Mononuclear cell (primary cell): ENCODE measurements around the gene CPN2. TPM values are rescaled to one million over a fixed set of nuclear protein-coding genes. Genes with fewer than 3 reads are reported as not detected.

Source experiments
- H3K27me3 ChIP-seq: 2 replicates; pipeline ENCODE4 v1.6.0; 2011; ENCODE audit warnings: low read length, control low read depth; ENCODE audit not compliant: insufficient read depth
- H3K4me1 ChIP-seq: 2 replicates; pipeline ENCODE4 v1.5.1; 2011; ENCODE audit warnings: mild to moderate bottlenecking, low read length, control low read depth; ENCODE audit not compliant: insufficient read depth
- H3K4me3 ChIP-seq: 2 replicates; pipeline ENCODE4 v1.5.1; 2011; ENCODE audit warnings: mild to moderate bottlenecking, low read length, moderate library complexity
- H3K9me3 ChIP-seq: 2 replicates; pipeline ENCODE4 v1.5.1; 2011; ENCODE audit warnings: low read depth, mild to moderate bottlenecking, control low read depth, low read length
- total RNA-seq: library from RNA; depleted of rRNA; stranded (reverse); fragments of >200 nt; gene quantifications from one replicate; pipeline ENCODE4 v1.2.3, GENCODE V29; 2012

Gene CPN2
- total RNA-seq, 1 donor, result not detected

- no peaks in the 10 kb centered on the region for H3K4me1 ChIP-seq
- no peaks in the 10 kb centered on the region for H3K9me3 ChIP-seq
- no peak overlapping the region for H3K4me3 ChIP-seq
- H3K27me3 ChIP-seq, result no peaks in the 10 kb centered on the region
Measured at GRCh38 chr3:194350726-194351071, 429 bp downstream of the CPN2 start.

- Histone ChIP-seq H3K9me3 (no peaks in the 10 kb centered on the region), H3K4me3 (no peak overlapping the region), H3K27me3 (no peaks in the 10 kb centered on the region), H3K4me1 (no peaks in the 10 kb centered on the region)
Measured at GRCh38 chr3:194348354-194348753, 2.8 kb downstream of the CPN2 start.

- no peaks in the 10 kb centered on the region for H3K4me1 ChIP-seq
- no peak overlapping the region for H3K4me3 ChIP-seq
- no peaks in the 10 kb centered on the region for H3K9me3 ChIP-seq
- no peaks in the 10 kb centered on the region for H3K27me3 ChIP-seq
Measured at GRCh38 chr3:194346621-194347020, 4.5 kb downstream of the CPN2 start.

- H3K9me3 ChIP-seq, result no peaks in the 10 kb centered on the region
- no peaks in the 10 kb centered on the region for H3K27me3 ChIP-seq
- no peak overlapping the region for H3K4me3 ChIP-seq
- H3K4me1 ChIP-seq, result no peaks in the 10 kb centered on the region
Measured at GRCh38 chr3:194346035-194346434, 5.1 kb downstream of the CPN2 start.

- H3K4me1 ChIP-seq, result no peaks in the 10 kb centered on the region
- no peaks in the 10 kb centered on the region for H3K9me3 ChIP-seq
- H3K4me3 ChIP-seq, result no peak overlapping the region
- H3K27me3 ChIP-seq, result no peaks in the 10 kb centered on the region
Measured at GRCh38 chr3:194344012-194344411, 7.1 kb downstream of the CPN2 start.

DNA sequence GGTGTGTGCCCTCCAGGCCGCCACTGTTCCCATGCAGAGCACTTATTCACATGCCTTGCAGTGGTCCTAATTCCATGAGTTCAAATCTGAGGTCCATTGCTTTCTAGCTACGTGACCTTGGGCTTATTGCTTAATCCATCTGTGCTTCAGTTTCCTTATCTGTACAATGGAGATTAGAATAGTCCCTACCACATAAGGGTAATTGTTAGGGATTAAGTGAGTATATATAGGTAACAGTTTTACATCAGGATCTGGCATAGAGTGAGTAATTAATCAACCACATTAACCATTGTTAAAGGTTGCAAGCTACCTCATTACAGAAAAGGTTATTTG is 7.6 kb downstream of the CPN2 start:
- H3K9me3 ChIP-seq, result no peaks in the 10 kb centered on the region
- no peak overlapping the region for H3K4me3 ChIP-seq
- no peaks in the 10 kb centered on the region for H3K4me1 ChIP-seq
- no peaks in the 10 kb centered on the region for H3K27me3 ChIP-seq

DNA sequence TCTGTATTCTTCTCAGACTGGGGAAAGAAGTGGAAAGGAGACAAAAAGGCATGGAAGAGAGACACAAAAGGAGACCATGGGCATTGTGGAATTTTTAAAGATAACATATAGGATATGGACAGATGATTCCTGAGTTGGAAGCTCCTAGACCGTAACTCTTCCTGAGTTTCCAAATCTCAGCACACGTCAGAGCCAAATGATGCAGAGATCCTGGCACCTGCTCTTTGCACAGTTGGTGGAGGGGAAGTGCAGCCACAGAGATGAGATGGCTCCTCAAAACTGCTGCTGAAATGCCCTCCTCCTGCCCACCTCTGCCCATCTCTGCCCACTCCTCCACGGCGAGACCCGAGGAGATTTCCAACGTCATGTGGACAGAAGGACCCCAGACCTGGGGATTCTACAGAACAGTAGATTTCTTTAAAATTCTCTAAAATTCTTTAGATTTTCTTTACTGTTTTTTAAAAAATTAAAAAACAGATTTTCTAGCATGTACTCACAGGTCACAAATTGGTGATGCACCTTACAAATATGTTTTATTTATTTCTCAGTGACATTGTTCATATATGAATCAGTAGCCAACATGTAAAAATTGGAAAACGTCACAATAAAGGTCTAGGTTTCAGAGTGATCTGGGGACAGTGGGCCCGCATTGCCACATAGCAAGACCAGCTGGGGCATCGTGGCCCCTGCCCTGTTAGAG is 8.1 kb downstream of the CPN2 start:
- no peaks in the 10 kb centered on the region for H3K9me3 ChIP-seq
- no peaks in the 10 kb centered on the region for H3K4me1 ChIP-seq
- H3K4me3 ChIP-seq, result no peak overlapping the region
- H3K27me3 ChIP-seq, result no peaks in the 10 kb centered on the region

DNA sequence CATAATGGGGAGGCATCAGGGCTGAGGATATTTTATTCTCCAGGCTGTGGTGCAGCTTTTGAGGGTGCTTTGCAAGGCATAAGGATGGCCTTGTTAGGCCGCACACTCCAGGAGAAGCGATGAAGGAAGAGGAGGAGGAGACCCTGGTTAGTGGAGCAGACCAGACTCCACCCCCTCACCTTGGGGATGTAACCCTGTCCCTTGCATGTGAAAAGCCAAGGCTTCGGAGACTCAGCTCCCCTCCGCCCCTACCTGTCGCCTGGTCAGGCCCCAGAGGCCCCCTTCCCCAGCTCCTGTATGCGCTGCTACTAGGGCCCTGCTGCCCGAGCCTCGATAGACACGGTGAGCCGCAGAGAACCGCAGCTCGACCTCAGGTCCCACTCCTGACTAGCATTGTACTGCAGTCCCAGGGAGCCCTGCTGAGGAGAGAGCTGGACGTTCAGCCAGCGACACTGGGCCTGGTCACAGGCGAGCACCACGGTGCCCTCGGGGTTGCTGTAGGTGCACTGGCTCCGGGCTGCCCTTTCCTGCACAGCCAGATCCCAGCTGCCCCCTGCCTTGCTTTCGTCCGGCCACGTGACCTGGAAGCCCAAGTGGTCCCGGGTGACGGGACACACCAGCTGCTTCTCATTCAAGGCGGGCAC is 10.2 kb downstream of the CPN2 start:
- no peak overlapping the region for H3K4me3 ChIP-seq
- H3K27me3 ChIP-seq, result no peaks in the 10 kb centered on the region

DNA sequence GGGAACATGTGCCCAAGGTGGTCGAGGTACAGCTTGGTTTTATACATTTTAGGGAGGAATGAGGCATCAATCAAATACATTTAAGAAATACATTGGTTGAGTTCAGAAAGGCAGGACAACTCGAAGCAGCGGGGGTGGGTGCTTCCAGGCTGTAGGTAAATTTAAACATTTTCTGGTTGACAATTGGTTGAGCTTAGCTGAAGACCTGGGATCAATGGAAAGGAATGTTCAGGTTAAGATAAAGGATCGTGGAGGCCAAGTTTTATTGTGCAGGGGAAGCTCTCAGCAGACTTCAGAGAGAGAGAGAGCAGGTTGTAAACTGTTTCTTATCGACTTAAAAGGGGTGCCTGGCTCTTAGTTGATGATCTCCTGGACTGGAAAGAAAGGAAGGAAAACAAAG is 11.3 kb downstream of the CPN2 start:
- Histone ChIP-seq H3K9me3 (no peaks in the 10 kb centered on the region), H3K4me1 (no peaks in the 10 kb centered on the region), H3K27me3 (no peaks in the 10 kb centered on the region), H3K4me3 (no peak overlapping the region)

More for the DNA sequence above, 10.2 kb downstream of the CPN2 start:
- H3K4me1 ChIP-seq, result no peaks in the 10 kb centered on the region
- no peaks in the 10 kb centered on the region for H3K9me3 ChIP-seq

DNA sequence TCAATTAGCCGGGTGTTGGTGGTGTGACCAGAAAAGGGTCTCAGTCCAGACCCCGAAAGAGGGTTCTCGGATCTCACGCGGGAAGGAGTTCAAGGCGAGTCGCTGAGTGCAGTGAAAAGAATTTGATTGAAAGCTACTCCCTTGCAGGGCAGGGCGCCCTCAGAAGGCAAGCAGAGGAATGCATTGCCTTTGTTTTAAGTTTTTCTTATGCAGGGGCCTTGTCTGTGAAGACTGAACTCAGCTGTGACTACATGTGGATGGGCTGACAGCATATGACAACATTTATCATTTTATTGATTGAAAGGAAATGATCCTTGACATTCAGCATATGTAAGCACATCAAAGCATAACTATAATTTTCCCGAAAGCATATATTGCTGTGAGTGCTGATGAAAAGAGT is 11.8 kb downstream of the CPN2 start:
- Histone ChIP-seq H3K4me1 (no peaks in the 10 kb centered on the region), H3K27me3 (no peaks in the 10 kb centered on the region), H3K9me3 (no peaks in the 10 kb centered on the region), H3K4me3 (no peak overlapping the region)

DNA sequence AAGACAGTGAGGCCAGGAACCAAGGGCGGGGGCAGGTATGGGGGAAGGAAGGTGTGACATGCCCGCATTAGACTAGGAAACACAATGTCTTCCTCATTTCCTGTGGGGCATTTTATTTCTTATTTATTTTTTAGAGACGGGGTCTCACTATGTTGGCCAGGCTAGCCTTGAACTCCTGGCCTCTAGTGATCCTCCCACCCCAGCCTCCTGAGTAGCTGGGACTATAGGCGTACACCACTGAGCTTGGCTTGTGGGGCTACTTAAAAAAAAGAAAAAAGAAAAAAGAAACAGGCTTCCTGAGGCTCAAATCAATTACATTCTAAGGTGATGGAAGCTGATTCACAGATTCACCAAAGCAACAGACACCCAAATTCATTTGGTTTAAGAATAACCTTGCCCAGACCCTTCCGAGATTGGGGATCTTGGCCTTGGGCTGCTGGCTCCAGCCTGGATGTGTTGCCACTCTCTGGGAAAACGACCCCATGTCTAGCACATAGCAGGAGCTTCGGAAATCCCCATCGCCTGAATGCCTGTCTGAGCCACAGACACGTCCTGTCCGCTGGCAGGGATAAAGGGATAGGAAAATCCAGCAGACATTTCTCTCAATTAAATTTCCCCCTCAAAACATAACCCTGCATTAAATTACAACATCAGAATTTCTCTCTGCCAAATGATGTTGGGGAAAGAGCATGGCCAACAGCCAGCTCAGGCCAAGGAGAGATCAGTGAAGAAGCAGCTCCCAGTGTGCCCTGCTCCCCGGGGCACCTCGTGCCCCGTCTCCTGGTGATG is 13.0 kb downstream of the CPN2 start:
- H3K4me3 ChIP-seq, result no peak overlapping the region
- H3K9me3 ChIP-seq, result no peaks in the 10 kb centered on the region
- peaks cover 9% of the 10 kb centered on the region for H3K4me1 ChIP-seq
- peaks cover 5% of the 10 kb centered on the region for H3K27me3 ChIP-seq

DNA sequence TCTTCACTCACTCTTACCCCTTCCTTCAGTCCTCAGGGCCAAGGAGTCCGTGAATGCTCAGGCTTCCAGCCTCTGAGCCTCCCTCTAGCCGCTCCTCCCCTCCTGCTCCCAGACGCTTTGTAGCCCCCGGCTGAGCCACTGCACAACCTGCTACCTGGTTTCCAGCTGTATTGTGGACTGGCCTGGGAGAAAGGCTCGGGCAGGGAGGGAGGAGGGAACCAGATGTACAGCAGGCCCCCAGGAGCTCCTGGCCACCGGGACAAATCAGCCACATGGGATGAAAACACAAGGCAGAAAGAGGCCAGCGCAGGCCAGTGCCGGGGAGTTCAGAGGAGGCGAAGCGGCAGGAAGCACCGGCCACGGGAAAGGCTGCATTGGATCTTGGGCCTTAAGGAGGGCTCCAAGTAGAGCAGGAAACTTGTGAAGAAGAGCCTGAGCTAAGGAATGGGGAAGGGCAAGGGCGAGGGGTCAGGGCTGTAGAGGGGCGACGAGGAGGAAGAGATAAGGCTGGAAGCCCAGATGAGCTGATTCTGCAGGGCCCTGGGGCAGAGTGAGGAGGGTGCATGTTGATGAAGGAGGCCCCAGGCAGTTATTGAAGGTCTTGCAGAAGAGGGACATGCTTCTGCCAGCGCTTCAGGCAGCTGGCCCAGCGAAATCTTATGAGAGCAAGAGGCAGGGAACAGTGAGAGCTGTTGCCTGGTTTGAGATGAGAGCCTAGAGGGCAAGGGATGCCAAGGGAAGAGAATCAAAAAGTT is 14.3 kb downstream of the CPN2 start:
- H3K27me3 ChIP-seq, result peaks cover 14% of the 10 kb centered on the region
- no peaks in the 10 kb centered on the region for H3K9me3 ChIP-seq
- no peak overlapping the region for H3K4me3 ChIP-seq
- H3K4me1 ChIP-seq, result peaks cover 9% of the 10 kb centered on the region

- H3K9me3 ChIP-seq, result no peaks in the 10 kb centered on the region
- H3K4me1 ChIP-seq, result peaks cover 9% of the 10 kb centered on the region
- peaks cover 14% of the 10 kb centered on the region for H3K27me3 ChIP-seq
- H3K4me3 ChIP-seq, result no peak overlapping the region
Measured at GRCh38 chr3:194333981-194334320, 17.2 kb downstream of the CPN2 start.

DNA sequence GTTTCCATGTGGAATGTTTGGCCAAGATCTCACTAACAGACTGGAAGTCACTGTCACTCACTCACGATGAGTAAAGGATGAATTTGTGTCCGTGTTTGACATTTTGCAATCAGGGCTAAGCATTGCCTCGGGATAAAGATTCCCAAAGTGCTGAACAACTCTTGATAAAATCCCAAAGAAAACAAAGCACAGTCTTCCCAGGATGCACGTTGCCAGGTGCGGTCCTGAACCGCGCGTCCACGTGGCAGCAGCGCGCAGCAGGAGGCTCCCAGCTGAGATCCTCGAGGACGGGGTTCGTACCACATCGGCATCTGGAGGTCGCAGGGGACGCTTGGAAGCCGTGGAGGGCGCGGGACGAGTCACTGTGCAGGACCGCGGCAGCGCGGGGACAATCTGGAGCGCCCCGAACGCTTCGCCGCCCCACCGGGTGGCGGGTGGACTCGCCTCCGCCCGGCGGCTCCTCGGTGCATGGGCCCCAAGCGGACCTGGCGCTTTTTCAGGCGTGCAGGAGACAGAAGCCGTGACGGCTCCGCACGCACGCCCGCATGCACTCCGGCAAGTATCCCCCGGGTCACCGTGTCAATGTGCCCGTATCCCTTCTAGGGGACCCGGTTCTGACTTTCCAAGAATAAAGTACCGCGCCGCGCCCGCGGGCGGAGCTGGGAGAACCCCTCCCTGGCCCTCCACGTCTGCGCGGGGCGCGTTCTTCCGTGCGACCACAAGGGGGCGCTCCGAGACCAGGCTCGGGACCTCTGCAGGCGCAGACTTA is 17.7 kb downstream of the CPN2 start:
- no peak overlapping the region for H3K4me3 ChIP-seq
- H3K27me3 ChIP-seq, result peaks cover 14% of the 10 kb centered on the region
- no peaks in the 10 kb centered on the region for H3K9me3 ChIP-seq
- peaks cover 9% of the 10 kb centered on the region for H3K4me1 ChIP-seq

DNA sequence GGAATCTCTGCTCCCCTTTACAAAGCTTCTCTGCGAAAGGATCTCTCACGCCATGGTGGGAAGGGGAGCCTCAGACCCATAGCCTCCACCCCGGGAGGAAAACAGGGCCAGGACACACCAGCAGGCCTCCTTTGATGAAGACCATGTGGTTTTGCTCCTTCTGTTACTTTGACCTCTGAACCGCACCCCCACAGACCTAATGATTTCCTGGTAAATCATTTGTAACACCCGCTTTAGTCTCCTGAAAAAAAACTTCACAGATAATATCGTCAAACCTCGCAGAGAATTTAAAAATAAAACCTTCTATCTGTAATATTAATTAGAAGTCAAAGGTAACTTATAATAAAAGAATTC is 18.3 kb downstream of the CPN2 start:
- Histone ChIP-seq H3K9me3 (no peaks in the 10 kb centered on the region), H3K4me1 (peaks cover 9% of the 10 kb centered on the region), H3K27me3 (peaks cover 14% of the 10 kb centered on the region), H3K4me3 (no peak overlapping the region)
